SU-DHL-6 (cell line): ENCODE data around the gene TCF7L1.

Source experiments
- EZH2phosphoT487 ChIP-seq: fragments of 200-600 bp; sonication (generic), shearing (Covaris generic); conservative IDR thresholded peaks from 2 replicates; pipeline ENCODE4 v1.6.1; 2018; ENCODE audit warnings: mild to moderate bottlenecking, antibody characterized with exemption, low read length, moderate library complexity, mixed read lengths
- TF ChIP-seq, protein P1 (sequence below): fragments of 200-600 bp; sonication (generic); IDR thresholded peaks from one replicate; pipeline ENCODE4 v1.5.1; 2017; ENCODE audit warnings: antibody characterized with exemption, mild to moderate bottlenecking, low read length, moderate library complexity; ENCODE audit not compliant: insufficient read depth, poor library complexity, severe bottlenecking

- TF ChIP-seq, protein P1, sequence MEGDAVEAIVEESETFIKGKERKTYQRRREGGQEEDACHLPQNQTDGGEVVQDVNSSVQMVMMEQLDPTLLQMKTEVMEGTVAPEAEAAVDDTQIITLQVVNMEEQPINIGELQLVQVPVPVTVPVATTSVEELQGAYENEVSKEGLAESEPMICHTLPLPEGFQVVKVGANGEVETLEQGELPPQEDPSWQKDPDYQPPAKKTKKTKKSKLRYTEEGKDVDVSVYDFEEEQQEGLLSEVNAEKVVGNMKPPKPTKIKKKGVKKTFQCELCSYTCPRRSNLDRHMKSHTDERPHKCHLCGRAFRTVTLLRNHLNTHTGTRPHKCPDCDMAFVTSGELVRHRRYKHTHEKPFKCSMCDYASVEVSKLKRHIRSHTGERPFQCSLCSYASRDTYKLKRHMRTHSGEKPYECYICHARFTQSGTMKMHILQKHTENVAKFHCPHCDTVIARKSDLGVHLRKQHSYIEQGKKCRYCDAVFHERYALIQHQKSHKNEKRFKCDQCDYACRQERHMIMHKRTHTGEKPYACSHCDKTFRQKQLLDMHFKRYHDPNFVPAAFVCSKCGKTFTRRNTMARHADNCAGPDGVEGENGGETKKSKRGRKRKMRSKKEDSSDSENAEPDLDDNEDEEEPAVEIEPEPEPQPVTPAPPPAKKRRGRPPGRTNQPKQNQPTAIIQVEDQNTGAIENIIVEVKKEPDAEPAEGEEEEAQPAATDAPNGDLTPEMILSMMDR: no peak
- no peak for TF ChIP-seq EZH2phosphoT487
These were observed 61.7 kb downstream of the TCF7L1 start for GRCh38 chr2:85194780-85195480.
